ENCODE measurements around the gene TAF9B. TPM values are rescaled to one million over a fixed set of nuclear protein-coding genes. Genes with fewer than 3 reads are reported as not detected.
"Not testable (repeated sequence)": the region's sequence is repeated elsewhere in the genome, so short reads cannot be mapped to it uniquely, and the experiment has no call there.

TAF9B gene
- total RNA-seq (10 to 100 TPM; 20.1 to 25.5 (median 21.9) TPM), polyA plus RNA-seq (14.8 TPM)
- long read RNA-seq, donor 1, transcript TAF9B-201 (7 exons, 2,713 nt) = major isoform, 52 of 56 reads
- long read RNA-seq, donor 1, partial matches to known transcripts = 1 of 56 reads
- long read RNA-seq, donor 1, other reads (novel, unspliced or antisense) = 3 of 56 reads
- long read RNA-seq, donor 2, transcript TAF9B-201 (7 exons, 2,713 nt) = major isoform, 24 of 25 reads
- long read RNA-seq, donor 2, partial matches to known transcripts = 0 of 25 reads
- long read RNA-seq, donor 2, other reads (novel, unspliced or antisense) = 1 of 25 reads
- long read RNA-seq, donor 3, transcript TAF9B-201 (7 exons, 2,713 nt) = major isoform, 79 of 99 reads
- long read RNA-seq, donor 3, partial matches to known transcripts = 10 of 99 reads
- long read RNA-seq, donor 3, other reads (novel, unspliced or antisense) = 9 of 99 reads
- long read RNA-seq, donor 4, transcript TAF9B-201 (7 exons, 2,713 nt) = major isoform, 31 of 32 reads
- long read RNA-seq, donor 4, partial matches to known transcripts = 0 of 32 reads
- long read RNA-seq, donor 4, other reads (novel, unspliced or antisense) = 1 of 32 reads

GRCh38 chrX:78139160-78140123 lies at the start of gene TAF9B:
TAF9B (minus strand) TSS chrX:78139650; CDS start chrX:78139611, 39 bp downstream.
- intact Hi-C loops (cut with DNase I) = no loop called here
- peak within 1 kb of the TSS; percentile 79 for H3K27ac ChIP-seq (ENCODE audit: low read length)
- peaks cover 2% of the 10 kb centered on the region for H3K4me1 ChIP-seq (ENCODE audit: control insufficient read depth, insufficient read depth, low read length)
- DNase-seq (peak; percentile 87 to 94 (median 93)), ATAC-seq (peak; percentile 99)
- H3K27me3 ChIP-seq (ENCODE audit: control insufficient read depth, insufficient read depth) = no peaks in the 10 kb centered on the region
- peak within 1 kb of the TSS; percentile 44 for H3K4me3 ChIP-seq (ENCODE audit: low read length)
- no peaks in the 10 kb centered on the region for H3K9me3 ChIP-seq (ENCODE audit: control insufficient read depth, low read length)
- WGBS = 3% methylated on average over 59 of the region's 59 CpGs

- ATAC-seq = no peak
- 92% methylated on average over 7 of the region's 7 CpGs for WGBS
- Histone ChIP-seq H3K4me1 (ENCODE audit: control insufficient read depth, insufficient read depth, low read length) (no peaks in the 10 kb centered on the region), H3K4me3 (ENCODE audit: low read length) (no peak overlapping the region), H3K27ac (ENCODE audit: low read length) (no peak overlapping the region), H3K9me3 (ENCODE audit: control insufficient read depth, low read length) (no peaks in the 10 kb centered on the region), H3K27me3 (ENCODE audit: control insufficient read depth, insufficient read depth) (no peaks in the 10 kb centered on the region)
- peak in 1 of 3 donors; percentile 22 for DNase-seq
- intact Hi-C loops (cut with DNase I) = no loop called here
These were observed 43.4 kb upstream of the TAF9B start for GRCh38 chrX:78182881-78183280.

- ATAC-seq (no peak), DNase-seq (no peak)
- H3K27me3 ChIP-seq (ENCODE audit: control insufficient read depth, insufficient read depth) = no peaks in the 10 kb centered on the region
- H3K4me1 ChIP-seq (ENCODE audit: control insufficient read depth, insufficient read depth, low read length) = no peaks in the 10 kb centered on the region
- intact Hi-C loops (cut with DNase I) = no loop called here
- H3K9me3 ChIP-seq (ENCODE audit: control insufficient read depth, low read length) = no peaks in the 10 kb centered on the region
- H3K4me3 ChIP-seq (ENCODE audit: low read length) = no peak overlapping the region
- no peak overlapping the region for H3K27ac ChIP-seq (ENCODE audit: low read length)
These were observed 41.9 kb upstream of the TAF9B start for GRCh38 chrX:78181307-78181706.

- Histone ChIP-seq H3K27me3 (ENCODE audit: control insufficient read depth, insufficient read depth) (no peaks in the 10 kb centered on the region), H3K4me1 (ENCODE audit: control insufficient read depth, insufficient read depth, low read length) (no peaks in the 10 kb centered on the region), H3K27ac (ENCODE audit: low read length) (no peak overlapping the region), H3K9me3 (ENCODE audit: control insufficient read depth, low read length) (no peaks in the 10 kb centered on the region), H3K4me3 (ENCODE audit: low read length) (no peak overlapping the region)
- intact Hi-C loops (cut with DNase I) = no loop called here
- ATAC-seq (no peak), DNase-seq (no peak)
These were observed 28.6 kb upstream of the TAF9B start for GRCh38 chrX:78168065-78168464.

GRCh38 chrX:78165425-78165824 lies 26.0 kb upstream of the TAF9B start:
- Histone ChIP-seq H3K4me1 (ENCODE audit: control insufficient read depth, insufficient read depth, low read length) (no peaks in the 10 kb centered on the region), H3K27ac (ENCODE audit: low read length) (no peak overlapping the region), H3K9me3 (ENCODE audit: control insufficient read depth, low read length) (no peaks in the 10 kb centered on the region), H3K4me3 (ENCODE audit: low read length) (no peak overlapping the region), H3K27me3 (ENCODE audit: control insufficient read depth, insufficient read depth) (no peaks in the 10 kb centered on the region)
- intact Hi-C loops (cut with DNase I) = no loop called here
- WGBS = 65% methylated on average over 1 of the region's 1 CpG
- ATAC-seq = no peak
- DNase-seq = no peak

GRCh38 chrX:78163175-78163574 lies 23.7 kb upstream of the TAF9B start:
- H3K27ac ChIP-seq (ENCODE audit: low read length); H3K4me3 ChIP-seq (ENCODE audit: low read length); H3K4me1 ChIP-seq (ENCODE audit: control insufficient read depth, insufficient read depth, low read length); DNase-seq; H3K9me3 ChIP-seq (ENCODE audit: control insufficient read depth, low read length); ATAC-seq; intact Hi-C loops (cut with DNase I); H3K27me3 ChIP-seq (ENCODE audit: control insufficient read depth, insufficient read depth): not testable (repeated sequence)
- WGBS = 63% methylated on average over 4 of the region's 4 CpGs

- H3K9me3 ChIP-seq (ENCODE audit: control insufficient read depth, low read length); H3K27ac ChIP-seq (ENCODE audit: low read length); H3K4me3 ChIP-seq (ENCODE audit: low read length); intact Hi-C loops (cut with DNase I); H3K4me1 ChIP-seq (ENCODE audit: control insufficient read depth, insufficient read depth, low read length); DNase-seq; ATAC-seq; H3K27me3 ChIP-seq (ENCODE audit: control insufficient read depth, insufficient read depth): not testable (repeated sequence)
- WGBS = 77% methylated on average over 4 of the region's 4 CpGs
These were observed 21.3 kb upstream of the TAF9B start for GRCh38 chrX:78160711-78161110.

- H3K27me3 ChIP-seq (ENCODE audit: control insufficient read depth, insufficient read depth); H3K4me1 ChIP-seq (ENCODE audit: control insufficient read depth, insufficient read depth, low read length); intact Hi-C loops (cut with DNase I); H3K4me3 ChIP-seq (ENCODE audit: low read length); H3K9me3 ChIP-seq (ENCODE audit: control insufficient read depth, low read length); H3K27ac ChIP-seq (ENCODE audit: low read length); ATAC-seq; DNase-seq: not testable (repeated sequence)
- 86% methylated on average over 10 of the region's 10 CpGs for WGBS
These were observed 18.4 kb upstream of the TAF9B start for GRCh38 chrX:78157846-78158245.

- ATAC-seq; intact Hi-C loops (cut with DNase I); DNase-seq: not testable (repeated sequence)
These were observed 17.9 kb upstream of the TAF9B start for GRCh38 chrX:78157373-78157772.

GRCh38 chrX:78147002-78147540 lies 7.6 kb upstream of the TAF9B start:
- DNase-seq; H3K4me3 ChIP-seq (ENCODE audit: low read length); H3K27ac ChIP-seq (ENCODE audit: low read length); H3K27me3 ChIP-seq (ENCODE audit: control insufficient read depth, insufficient read depth); intact Hi-C loops (cut with DNase I); ATAC-seq; H3K9me3 ChIP-seq (ENCODE audit: control insufficient read depth, low read length); H3K4me1 ChIP-seq (ENCODE audit: control insufficient read depth, insufficient read depth, low read length): not testable (repeated sequence)
- WGBS = 96% methylated on average over 5 of the region's 5 CpGs

More at GRCh38 chrX:78157373-78157772, 17.9 kb upstream of the TAF9B start:
- not testable (repeated sequence) for H3K4me1 ChIP-seq (ENCODE audit: control insufficient read depth, insufficient read depth, low read length); H3K27me3 ChIP-seq (ENCODE audit: control insufficient read depth, insufficient read depth); H3K4me3 ChIP-seq (ENCODE audit: low read length); H3K9me3 ChIP-seq (ENCODE audit: control insufficient read depth, low read length); H3K27ac ChIP-seq (ENCODE audit: low read length)
- 88% methylated on average over 2 of the region's 2 CpGs for WGBS

Measured in right cardiac atrium (tissue), 5 donors.